HepG2 (cell line): ENCODE measurements around the gene RNMT. TPM values are rescaled to one million over a fixed set of nuclear protein-coding genes. Genes with fewer than 3 reads are reported as not detected.

Experiments used
- ATAC-seq: fragments of 200-7000 bp; cut with Tn5 transposase; 3 replicates; pipeline ENCODE4 v1.9.1; 2020; ENCODE audit warnings: mild to moderate bottlenecking, moderate library complexity
- BruUV-seq: library from RNA; stranded (reverse); fragments of 400-500 nt; replicated peaks from 2 replicates; lab custom pipeline; 2021; lab: Mats Ljungman, UMichigan
- CTCF ChIA-PET: fragments of 300-600 bp; formaldehyde crosslinking; extraction: SDS; loops from one replicate; lab custom pipeline; 2021; ENCODE audit warnings: low total read pairs, inconsistent platforms, low intra/inter-chr PET ratio; lab: Yijun Ruan, JAX
- POLR2A ChIA-PET: fragments of 350-600 bp; sonication (Branson Sonifier 250); formaldehyde crosslinking; loops from one replicate; lab custom pipeline; 2020; ENCODE audit warnings: antibody characterized with exemption, inconsistent platforms; lab: Yijun Ruan, JAX
- DNase-seq: peaks from one replicate; pipeline ENCODE4 v3.0.0-alpha.2; 2015; ENCODE audit warnings: low spot score
- FAIRE-seq: peaks from 3 replicates; lab custom pipeline; 2011; peaks lifted over from hg19 to GRCh38; lab: Jason Lieb, UNC
- H2AFZ ChIP-seq: one replicate; pipeline ENCODE4 v1.6.1; 2011; ENCODE audit warnings: low read length, inconsistent platforms
- H3K27ac ChIP-seq: fragments of 300-600 bp; 3 replicates; pipeline ENCODE4 v1.8.0; 2011; ENCODE audit warnings: mixed run types, mild to moderate bottlenecking, mixed read lengths, low read length, inconsistent platforms; ENCODE audit not compliant: insufficient read depth; ENCODE audit errors: extremely low read length
- H3K27me3 ChIP-seq, 2 experiments: fragments of 200-600 bp in 1 of 2; 2 replicates in 1 of 2; 3 replicates in 1 of 2; pipeline versions ENCODE4 v1.6.0 to v1.8.0; 2011; ENCODE audit warnings: low read length in 2 of 2, mild to moderate bottlenecking in 2 of 2, moderate library complexity in 2 of 2, inconsistent platforms in 1 of 2; ENCODE audit not compliant: insufficient read depth in 2 of 2, control insufficient read depth in 1 of 2
- H3K36me3 ChIP-seq, 2 experiments: fragments of 200-600 bp in 1 of 2; replicated peaks in 1 of 2; 2 replicates in 1 of 2; 3 replicates in 1 of 2; pipeline versions ENCODE4 v1.5.1 to v1.8.0; 2011; ENCODE audit warnings: low read length in 2 of 2, inconsistent platforms in 1 of 2; ENCODE audit not compliant: insufficient read depth in 2 of 2, control insufficient read depth in 1 of 2
- H3K4me1 ChIP-seq: 2 replicates; pipeline ENCODE4 v1.5.1; 2012; ENCODE audit warnings: low read length, inconsistent platforms; ENCODE audit not compliant: insufficient read depth
- H3K4me2 ChIP-seq: 2 replicates; pipeline ENCODE4 v1.6.0; 2011; ENCODE audit warnings: low read depth, low read length, inconsistent platforms
- H3K4me3 ChIP-seq, 3 experiments: fragments of 200-600 bp in 1 of 3; sonication (generic), shearing (Covaris generic) in 1 of 3; replicated peaks in 1 of 3; 2 replicates each; pipeline ENCODE4 v1.5.1; 2011 to 2016; ENCODE audit warnings: low read length in 3 of 3, inconsistent platforms in 2 of 3, low read depth in 2 of 3, mild to moderate bottlenecking in 2 of 3, control low read depth in 1 of 3, mixed read lengths in 1 of 3; ENCODE audit not compliant: insufficient read depth in 1 of 3
- H3K79me2 ChIP-seq: one replicate; pipeline ENCODE4 v1.6.1; 2011; ENCODE audit warnings: low read length, inconsistent platforms; ENCODE audit not compliant: insufficient read depth
- H3K9ac ChIP-seq: 2 replicates; pipeline ENCODE4 v1.6.0; 2011; ENCODE audit warnings: mild to moderate bottlenecking, low read depth, low read length, inconsistent platforms; ENCODE audit not compliant: insufficient read depth
- H3K9me3 ChIP-seq: 2 replicates; pipeline ENCODE4 v1.5.1; 2012; ENCODE audit warnings: mild to moderate bottlenecking, low read length
- H4K20me1 ChIP-seq: 2 replicates; pipeline ENCODE4 v1.6.0; 2011; ENCODE audit warnings: inconsistent platforms, mild to moderate bottlenecking, low read length, moderate library complexity; ENCODE audit not compliant: insufficient read depth
- AHDC1 ChIP-seq: sonication (generic); formaldehyde crosslinking; IDR thresholded peaks from 2 replicates; pipeline ENCODE4 v1.5.1; 2020; ENCODE audit warnings: mild to moderate bottlenecking, missing genetic modification reagents, borderline replicate concordance
- CHCHD3 ChIP-seq: sonication (generic); formaldehyde crosslinking; IDR thresholded peaks from 2 replicates; pipeline ENCODE4 v1.8.0; 2022; ENCODE audit warnings: mild to moderate bottlenecking, missing genetic modification reagents, moderate library complexity
- JUN ChIP-seq: sonication (generic); formaldehyde crosslinking; IDR thresholded peaks from 2 replicates; pipeline ENCODE4 v1.4.0; 2020; ENCODE audit warnings: mild to moderate bottlenecking, missing genetic modification reagents
- KDM5B ChIP-seq: sonication (generic); formaldehyde crosslinking; IDR thresholded peaks from 2 replicates; pipeline ENCODE4 v1.4.0; 2020; ENCODE audit warnings: missing genetic modification reagents, mild to moderate bottlenecking, borderline replicate concordance
- SIX1 ChIP-seq: sonication (generic); formaldehyde crosslinking; IDR thresholded peaks from 2 replicates; pipeline ENCODE4 v1.4.0; 2020; ENCODE audit warnings: missing genetic modification reagents, borderline replicate concordance
- SRSF1 ChIP-seq: fragments of 200-400 bp; formaldehyde crosslinking; optimal IDR thresholded peaks from 2 replicates; pipeline ENCODE3; 2017; ENCODE audit warnings: mild to moderate bottlenecking, low read depth, low read length, moderate library complexity
- TBX3 ChIP-seq: fragments of 450-650 bp; IDR thresholded peaks from 2 replicates; pipeline ENCODE4 v1.6.1; 2017; ENCODE audit warnings: antibody characterized with exemption, mild to moderate bottlenecking, inconsistent platforms, borderline replicate concordance
- ZBTB7A ChIP-seq: sonication (generic); formaldehyde crosslinking; IDR thresholded peaks from 2 replicates; pipeline ENCODE4 v1.8.0; 2022; ENCODE audit warnings: mild to moderate bottlenecking, missing genetic modification reagents
- ZNF274 ChIP-seq: sonication (generic); formaldehyde crosslinking; IDR thresholded peaks from 2 replicates; pipeline ENCODE4 v1.5.1; 2020; ENCODE audit warnings: mild to moderate bottlenecking, missing genetic modification reagents
- ZNF44 ChIP-seq: sonication (generic); formaldehyde crosslinking; IDR thresholded peaks from 2 replicates; pipeline ENCODE4 v1.5.1; 2020; ENCODE audit warnings: mild to moderate bottlenecking, missing genetic modification reagents
- ZNF510 ChIP-seq: sonication (generic); formaldehyde crosslinking; IDR thresholded peaks from 2 replicates; pipeline ENCODE4 v1.4.0; 2020; ENCODE audit warnings: low read depth, mild to moderate bottlenecking, missing genetic modification reagents
- ZNF546 ChIP-seq: sonication (generic); formaldehyde crosslinking; conservative IDR thresholded peaks from 2 replicates; pipeline ENCODE4 v1.8.1; 2023; ENCODE audit warnings: mild to moderate bottlenecking, missing genetic modification reagents
- ZNF776 ChIP-seq: sonication (generic); formaldehyde crosslinking; IDR thresholded peaks from 2 replicates; pipeline ENCODE4 v1.4.0; 2020; ENCODE audit warnings: mild to moderate bottlenecking, missing genetic modification reagents
- ZNF792 ChIP-seq: IDR thresholded peaks from 2 replicates; pipeline ENCODE4 v1.6.1; 2016
- WGBS: methylation state at CpG from one replicate; pipeline ENCODE4 v1.1.6; 2017; ENCODE audit warnings: low lambda C conversion rate; 5-methylcytosine and 5-hydroxymethylcytosine counted together
- in situ Hi-C: cut with HindIII; loops from 2 replicates; pipeline ENCODE4 v1.10.0; 2017; ENCODE audit warnings: low pct_unique_long_range_greater_than_20kb; ENCODE audit not compliant: extremely low pct_ligation_motif_present
- intact Hi-C: fragments of 100-400 bp; cut with micrococcal nuclease; formaldehyde crosslinking; loops from one replicate; pipeline ENCODE4 v1.10.0; 2022; ENCODE audit not compliant: unreplicated experiment
- polyA plus RNA-seq, 8 experiments: library from polyadenylated mRNA; depleted of rRNA in 3 of 8; stranded (reverse) in 7 of 8; unstranded in 1 of 8; fragments of >200 nt; fragmentation: Illumina TruSeq in 4 of 8; extraction: Trizol in 4 of 8; gene quantifications; 2 replicates each; pipeline versions ENCODE4 v1.2.1 to v1.2.3, GENCODE V29; 2011 to 2016; ENCODE audit warnings: low read depth in 4 of 8, missing spikeins in 1 of 8, mixed read lengths in 1 of 8; ENCODE audit not compliant: insufficient read depth in 1 of 8
- total RNA-seq, 5 experiments: library from RNA; depleted of rRNA; stranded (reverse); fragments of >200 nt; fragmentation: Illumina TruSeq; extraction: Trizol; gene quantifications; 2 replicates each; pipeline ENCODE4 v1.2.3, GENCODE V29; 2016; ENCODE audit warnings: low read depth in 1 of 5

Gene RNMT
- total and polyA plus RNA-seq, 2 of the 13 experiments (the other 11 are each of a cell fraction or from before 2014, with no cell fraction given) = 22.9 to 24.4 TPM

GRCh38 chr18:13762690-13763439 lies 36.4 kb downstream of the RNMT start:
- H2AFZ ChIP-seq = no peak overlapping the region
- H4K20me1 ChIP-seq = no peaks in the 10 kb centered on the region
- no peak overlapping the region for H3K4me2 ChIP-seq
- CTCF ChIA-PET = no interaction called here
- no peak for ATAC-seq
- in situ Hi-C loops = loop anchor here (25.0 kb wide), 1 partner anchor 101 kb away; no protein-coding TSS in a partner anchor
- H3K27ac ChIP-seq = no peak overlapping the region
- TF ChIP-seq ZNF776 (no peak), ZNF546 (CRISPR knock-in tag) (no peak), ZNF274 (CRISPR knock-in tag) (no peak), TBX3 (no peak), ZNF510 (no peak), CHCHD3 (CRISPR knock-in tag) (no peak)
- no peaks in the 10 kb centered on the region for H3K79me2 ChIP-seq
- H3K4me3 ChIP-seq = no peak overlapping the region
- POLR2A ChIA-PET = no interaction called here
- no peak for FAIRE-seq
- H3K9me3 ChIP-seq = no peaks in the 10 kb centered on the region
- intact Hi-C loops = no loop called here
- H3K27me3 ChIP-seq = no peaks in the 10 kb centered on the region
- no TSS peak for BruUV-seq
- no peak overlapping the region for H3K9ac ChIP-seq
- 79% methylated on average over 3 of the region's 3 CpGs for WGBS
- peaks cover 4 to 8% of the 10 kb centered on the region in 2 experiments; a peak in 3 of 5 replicates for H3K36me3 ChIP-seq
- no peaks in the 10 kb centered on the region for H3K4me1 ChIP-seq
- no peak for DNase-seq

- Histone ChIP-seq H3K36me3 (no peaks in the 10 kb centered on the region), H3K79me2 (no peaks in the 10 kb centered on the region), H3K4me3 (no peak overlapping the region), H3K9ac (no peak overlapping the region), H2AFZ (no peak overlapping the region), H3K4me1 (no peaks in the 10 kb centered on the region), H4K20me1 (no peaks in the 10 kb centered on the region), H3K27ac (no peak overlapping the region), H3K4me2 (no peak overlapping the region), H3K27me3 (no peaks in the 10 kb centered on the region), H3K9me3 (no peaks in the 10 kb centered on the region)
- 0% methylated on average over 1 of the region's 3 CpGs for WGBS
- FAIRE-seq (no peak), ATAC-seq (no peak), DNase-seq (no peak)
- in situ Hi-C loops (loop anchor here (25.0 kb wide), 1 partner anchor 213 kb away; no protein-coding TSS in a partner anchor), intact Hi-C loops (no loop called here)
- BruUV-seq = no TSS peak
- ChIA-PET POLR2A (no interaction called here), CTCF (no interaction called here)
- no peak for TF ChIP-seq SRSF1
- no peak for TF ChIP-seq JUN
- TF ChIP-seq ZNF792 (CRISPR knock-in tag) = no peak
- TF ChIP-seq SIX1 (CRISPR knock-in tag) = no peak
- no peak for TF ChIP-seq KDM5B (CRISPR knock-in tag)
- no peak for TF ChIP-seq AHDC1
- TF ChIP-seq ZNF44 = no peak
- no peak for TF ChIP-seq ZBTB7A
Measured at GRCh38 chr18:13775058-13775457, 48.6 kb downstream of the RNMT start.
